ENCODE data around the gene GRN.
"Not testable (repeated sequence)": the region's sequence is repeated elsewhere in the genome, so short reads cannot be mapped to it uniquely, and the experiment has no call there.

GRN gene

GRCh38 chr17:44327715-44328449, 17.2 kb upstream of the GRN start:
- Mint-ChIP-seq H3K4me1 (ENCODE audit: low read depth) (peaks cover 24% of the 10 kb centered on the region), H3K36me3 (no peaks in the 10 kb centered on the region), H3K9me3 (ENCODE audit: low read depth) (no peaks in the 10 kb centered on the region), H3K27me3 (no peaks in the 10 kb centered on the region), H3K27ac (peak overlapping the region; percentile 41), H3K4me3 (peak overlapping the region; percentile 61)

- H3K4me1 Mint-ChIP-seq (ENCODE audit: low read depth) = peaks cover 19% of the 10 kb centered on the region
- not testable (repeated sequence) for H3K4me3 Mint-ChIP-seq; H3K27ac Mint-ChIP-seq; H3K36me3 Mint-ChIP-seq; H3K27me3 Mint-ChIP-seq; H3K9me3 Mint-ChIP-seq (ENCODE audit: low read depth)
Observed at GRCh38 chr17:44329516-44329915, 15.6 kb upstream of the GRN start.

- H3K27me3 Mint-ChIP-seq; H3K9me3 Mint-ChIP-seq (ENCODE audit: low read depth); H3K4me3 Mint-ChIP-seq; H3K36me3 Mint-ChIP-seq; H3K27ac Mint-ChIP-seq: not testable (repeated sequence)
- H3K4me1 Mint-ChIP-seq (ENCODE audit: low read depth) = peaks cover 19% of the 10 kb centered on the region
Observed at GRCh38 chr17:44330263-44330662, 14.8 kb upstream of the GRN start.

GRCh38 chr17:44331249-44331760, 13.8 kb upstream of the GRN start:
- Mint-ChIP-seq H3K36me3 (no peaks in the 10 kb centered on the region), H3K9me3 (ENCODE audit: low read depth) (no peaks in the 10 kb centered on the region), H3K4me3 (no peak overlapping the region), H3K4me1 (ENCODE audit: low read depth) (peaks cover 14% of the 10 kb centered on the region), H3K27me3 (no peaks in the 10 kb centered on the region), H3K27ac (no peak overlapping the region)

GRCh38 chr17:44333371-44333770, 11.7 kb upstream of the GRN start:
- Mint-ChIP-seq H3K27me3 (no peaks in the 10 kb centered on the region), H3K4me3 (no peak overlapping the region), H3K4me1 (ENCODE audit: low read depth) (peaks cover 5% of the 10 kb centered on the region), H3K36me3 (no peaks in the 10 kb centered on the region), H3K9me3 (ENCODE audit: low read depth) (no peaks in the 10 kb centered on the region), H3K27ac (no peak overlapping the region)

GRCh38 chr17:44334315-44334714, 10.8 kb upstream of the GRN start:
- Mint-ChIP-seq H3K27ac (no peak overlapping the region), H3K36me3 (no peaks in the 10 kb centered on the region), H3K4me3 (no peak overlapping the region), H3K9me3 (ENCODE audit: low read depth) (no peaks in the 10 kb centered on the region), H3K4me1 (ENCODE audit: low read depth) (peaks cover 5% of the 10 kb centered on the region), H3K27me3 (no peaks in the 10 kb centered on the region)

GRCh38 chr17:44334727-44335126, 10.4 kb upstream of the GRN start:
- no peak overlapping the region for H3K4me3 Mint-ChIP-seq
- no peaks in the 10 kb centered on the region for H3K27me3 Mint-ChIP-seq
- H3K9me3 Mint-ChIP-seq (ENCODE audit: low read depth) = no peaks in the 10 kb centered on the region
- no peaks in the 10 kb centered on the region for H3K36me3 Mint-ChIP-seq
- peaks cover 5% of the 10 kb centered on the region for H3K4me1 Mint-ChIP-seq (ENCODE audit: low read depth)
- H3K27ac Mint-ChIP-seq = no peak overlapping the region

- no peaks in the 10 kb centered on the region for H3K27me3 Mint-ChIP-seq
- no peaks in the 10 kb centered on the region for H3K36me3 Mint-ChIP-seq
- no peak overlapping the region for H3K27ac Mint-ChIP-seq
- peaks cover 5% of the 10 kb centered on the region for H3K4me1 Mint-ChIP-seq (ENCODE audit: low read depth)
- no peaks in the 10 kb centered on the region for H3K9me3 Mint-ChIP-seq (ENCODE audit: low read depth)
- H3K4me3 Mint-ChIP-seq = no peak overlapping the region
Observed at GRCh38 chr17:44335564-44335963, 9.5 kb upstream of the GRN start.

GRCh38 chr17:44335968-44336367, 9.1 kb upstream of the GRN start:
- Mint-ChIP-seq H3K4me3 (no peak overlapping the region), H3K4me1 (ENCODE audit: low read depth) (peaks cover 5% of the 10 kb centered on the region), H3K27me3 (no peaks in the 10 kb centered on the region), H3K9me3 (ENCODE audit: low read depth) (no peaks in the 10 kb centered on the region), H3K36me3 (no peaks in the 10 kb centered on the region), H3K27ac (no peak overlapping the region)

- Mint-ChIP-seq H3K27me3 (no peaks in the 10 kb centered on the region), H3K36me3 (no peaks in the 10 kb centered on the region), H3K9me3 (ENCODE audit: low read depth) (no peaks in the 10 kb centered on the region), H3K4me3 (no peak overlapping the region), H3K27ac (no peak overlapping the region), H3K4me1 (ENCODE audit: low read depth) (no peaks in the 10 kb centered on the region)
Observed at GRCh38 chr17:44338702-44339101, 6.4 kb upstream of the GRN start.

GRCh38 chr17:44340553-44340952, 4.5 kb upstream of the GRN start:
- not testable (repeated sequence) for H3K4me1 Mint-ChIP-seq (ENCODE audit: low read depth); H3K27ac Mint-ChIP-seq; H3K27me3 Mint-ChIP-seq; H3K36me3 Mint-ChIP-seq; H3K4me3 Mint-ChIP-seq; H3K9me3 Mint-ChIP-seq (ENCODE audit: low read depth)

- no peaks in the 10 kb centered on the region for H3K27me3 Mint-ChIP-seq
- H3K4me3 Mint-ChIP-seq = no peak overlapping the region
- peaks cover 12% of the 10 kb centered on the region for H3K4me1 Mint-ChIP-seq (ENCODE audit: low read depth)
- no peaks in the 10 kb centered on the region for H3K36me3 Mint-ChIP-seq
- no peaks in the 10 kb centered on the region for H3K9me3 Mint-ChIP-seq (ENCODE audit: low read depth)
- no peak overlapping the region for H3K27ac Mint-ChIP-seq
Observed at GRCh38 chr17:44343510-44344209, 1.4 kb upstream of the GRN start.

GRCh38 chr17:44345454-44346026, 438 bp downstream of the GRN start:
- H3K27ac Mint-ChIP-seq = peak overlapping the region; percentile 47

GRCh38 chr17:44346064-44346844, 1.2 kb downstream of the GRN start:
- no peaks in the 10 kb centered on the region for H3K27me3 Mint-ChIP-seq
- no peaks in the 10 kb centered on the region for H3K9me3 Mint-ChIP-seq (ENCODE audit: low read depth)
- peak overlapping the region; percentile 90 for H3K4me3 Mint-ChIP-seq
- no peaks in the 10 kb centered on the region for H3K36me3 Mint-ChIP-seq
- peaks cover 14% of the 10 kb centered on the region for H3K4me1 Mint-ChIP-seq (ENCODE audit: low read depth)
- no peak overlapping the region for H3K27ac Mint-ChIP-seq

More at GRCh38 chr17:44345454-44346026, 438 bp downstream of the GRN start:
- peaks cover 12% of the 10 kb centered on the region for H3K4me1 Mint-ChIP-seq (ENCODE audit: low read depth)
- H3K9me3 Mint-ChIP-seq (ENCODE audit: low read depth) = no peaks in the 10 kb centered on the region
- peak overlapping the region; percentile 90 for H3K4me3 Mint-ChIP-seq
- H3K36me3 Mint-ChIP-seq = no peaks in the 10 kb centered on the region
- H3K27me3 Mint-ChIP-seq = no peaks in the 10 kb centered on the region
